Osteocyte (in vitro differentiated cells): ENCODE data around the gene LRRC1. TPM values are rescaled to one million over a fixed set of nuclear protein-coding genes. Genes with fewer than 3 reads are reported as not detected.

Experiments
- DNase-seq: peaks from one replicate; pipeline ENCODE4 v3.0.0; 2021; ENCODE audit warnings: mixed read lengths; ENCODE audit not compliant: unreplicated experiment; ENCODE audit errors: extremely low spot score
- H3K27ac Mint-ChIP-seq: one replicate; pipeline ENCODE4 v1.8.0; 2021; ENCODE audit warnings: mild to moderate bottlenecking, mixed read lengths; ENCODE audit not compliant: unreplicated experiment
- H3K27me3 Mint-ChIP-seq: one replicate; pipeline ENCODE4 v1.8.0; 2021; ENCODE audit warnings: mixed read lengths; ENCODE audit not compliant: unreplicated experiment
- H3K36me3 Mint-ChIP-seq: one replicate; pipeline ENCODE4 v1.8.0; 2021; ENCODE audit warnings: mixed read lengths; ENCODE audit not compliant: unreplicated experiment
- H3K4me1 Mint-ChIP-seq: one replicate; pipeline ENCODE4 v1.8.0; 2021; ENCODE audit warnings: mixed read lengths; ENCODE audit not compliant: unreplicated experiment
- H3K4me3 Mint-ChIP-seq: one replicate; pipeline ENCODE4 v1.8.0; 2021; ENCODE audit warnings: mild to moderate bottlenecking, moderate library complexity, mixed read lengths; ENCODE audit not compliant: unreplicated experiment
- H3K9me3 Mint-ChIP-seq: one replicate; pipeline ENCODE4 v1.8.0; 2021; ENCODE audit warnings: mixed read lengths; ENCODE audit not compliant: unreplicated experiment
- total RNA-seq: library from RNA; stranded (reverse); gene quantifications from 2 replicates; pipeline ENCODE4 v1.2.1, GENCODE V29; 2021
- TF ChIP-seq, protein P1 (sequence below): fragments of 200-600 bp; sonication (generic); IDR thresholded peaks from 2 replicates; pipeline ENCODE4 v1.5.0; 2021; ENCODE audit warnings: antibody characterized with exemption, mild to moderate bottlenecking, moderate library complexity

The LRRC1 gene
- total RNA-seq, 1 donor from 2014 or later: 7.4 TPM

DNA sequence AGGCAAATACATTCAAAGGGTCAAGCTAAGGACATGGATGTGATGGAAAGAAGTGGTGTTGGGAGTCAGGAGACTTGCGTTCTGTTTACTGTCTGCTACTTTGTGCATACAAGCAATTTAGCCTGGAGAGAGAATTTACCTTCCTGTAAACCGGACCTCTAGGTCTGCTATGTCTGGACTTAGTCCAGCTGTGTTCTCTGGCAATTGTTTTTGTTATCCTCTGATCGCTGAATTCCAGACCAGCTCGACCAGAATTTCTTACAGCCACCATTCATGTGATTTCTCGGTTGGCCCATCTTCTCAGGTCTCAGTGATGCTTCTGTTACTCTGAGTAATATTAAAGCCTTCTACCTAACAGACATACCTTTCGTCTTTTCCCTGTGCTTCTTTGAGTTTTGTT, 75.2 kb downstream of the LRRC1 start:
- TF ChIP-seq, protein P1, sequence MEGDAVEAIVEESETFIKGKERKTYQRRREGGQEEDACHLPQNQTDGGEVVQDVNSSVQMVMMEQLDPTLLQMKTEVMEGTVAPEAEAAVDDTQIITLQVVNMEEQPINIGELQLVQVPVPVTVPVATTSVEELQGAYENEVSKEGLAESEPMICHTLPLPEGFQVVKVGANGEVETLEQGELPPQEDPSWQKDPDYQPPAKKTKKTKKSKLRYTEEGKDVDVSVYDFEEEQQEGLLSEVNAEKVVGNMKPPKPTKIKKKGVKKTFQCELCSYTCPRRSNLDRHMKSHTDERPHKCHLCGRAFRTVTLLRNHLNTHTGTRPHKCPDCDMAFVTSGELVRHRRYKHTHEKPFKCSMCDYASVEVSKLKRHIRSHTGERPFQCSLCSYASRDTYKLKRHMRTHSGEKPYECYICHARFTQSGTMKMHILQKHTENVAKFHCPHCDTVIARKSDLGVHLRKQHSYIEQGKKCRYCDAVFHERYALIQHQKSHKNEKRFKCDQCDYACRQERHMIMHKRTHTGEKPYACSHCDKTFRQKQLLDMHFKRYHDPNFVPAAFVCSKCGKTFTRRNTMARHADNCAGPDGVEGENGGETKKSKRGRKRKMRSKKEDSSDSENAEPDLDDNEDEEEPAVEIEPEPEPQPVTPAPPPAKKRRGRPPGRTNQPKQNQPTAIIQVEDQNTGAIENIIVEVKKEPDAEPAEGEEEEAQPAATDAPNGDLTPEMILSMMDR: no peak
- no peak overlapping the region for H3K27ac Mint-ChIP-seq

DNA sequence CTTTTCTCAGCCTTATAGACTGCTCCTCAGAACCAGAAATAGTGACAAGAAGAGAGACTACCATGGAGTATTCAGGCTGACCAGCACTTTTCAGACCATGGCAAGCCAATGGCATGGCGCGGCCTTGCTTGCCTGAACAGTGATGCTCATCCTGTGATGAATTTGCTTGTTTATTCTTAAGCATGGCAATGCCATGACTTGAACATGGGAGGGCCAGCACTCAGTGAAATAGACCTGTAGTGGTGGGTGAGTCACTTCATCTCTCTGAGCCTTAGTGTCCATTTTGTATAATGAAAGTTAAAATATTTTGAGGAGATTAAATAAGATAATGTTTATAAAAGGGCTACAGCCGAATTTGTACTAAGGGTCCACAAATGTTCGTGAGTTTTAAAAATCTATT, 79.1 kb downstream of the LRRC1 start:
- TF ChIP-seq, protein P1: no peak
- Mint-ChIP-seq H3K4me1 (peaks cover 19% of the 10 kb centered on the region), H3K9me3 (peaks cover 6% of the 10 kb centered on the region), H3K27me3 (no peaks in the 10 kb centered on the region), H3K4me3 (no peak overlapping the region), H3K27ac (no peak overlapping the region), H3K36me3 (peaks cover 9% of the 10 kb centered on the region)
- no peak for DNase-seq

More for the DNA sequence above, 75.2 kb downstream of the LRRC1 start:
- Mint-ChIP-seq H3K36me3 (peaks cover 6% of the 10 kb centered on the region), H3K9me3 (no peaks in the 10 kb centered on the region), H3K4me3 (no peak overlapping the region), H3K27me3 (no peaks in the 10 kb centered on the region), H3K4me1 (peaks cover 25% of the 10 kb centered on the region)
- DNase-seq: no peak

DNA sequence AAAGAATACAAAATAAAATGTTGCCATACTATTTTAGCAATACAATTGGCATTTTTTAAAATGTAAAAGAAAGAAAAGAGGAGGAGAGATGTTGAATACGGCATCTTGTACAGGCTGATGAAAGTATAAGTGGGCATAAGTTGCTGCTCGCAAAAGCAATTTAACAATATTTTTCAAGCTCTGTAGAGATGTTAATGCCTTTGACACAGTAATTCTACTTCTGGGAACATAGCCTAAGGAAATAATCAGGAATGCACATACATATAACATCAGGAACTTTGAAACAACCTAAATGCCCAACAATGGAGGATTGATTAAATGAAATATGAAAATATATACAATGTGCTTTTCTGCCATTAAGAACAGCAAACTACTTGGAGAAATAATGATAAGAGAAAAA, 80.2 kb downstream of the LRRC1 start:
- Mint-ChIP-seq H3K36me3 (peaks cover 9% of the 10 kb centered on the region), H3K27ac (no peak overlapping the region)
- DNase-seq: no peak

DNA sequence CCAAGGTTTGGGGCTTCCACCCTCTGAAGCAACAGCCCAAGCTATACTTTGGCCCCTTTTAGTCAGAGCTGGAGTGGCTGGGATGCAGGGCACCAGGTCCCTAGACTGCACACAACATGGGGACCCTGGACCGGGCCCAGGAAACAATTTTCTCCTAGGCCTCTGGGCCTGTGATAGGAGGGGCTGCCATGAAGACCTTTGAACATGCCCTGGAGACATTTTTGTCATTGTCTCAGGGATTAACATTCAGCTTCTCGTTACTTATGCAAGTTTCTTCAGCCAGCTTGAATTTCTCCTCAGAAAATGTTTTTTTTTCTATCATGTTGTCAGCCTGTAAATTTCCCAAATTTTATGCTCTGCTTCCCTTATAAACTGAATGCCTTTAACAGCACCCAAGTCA, 82.3 kb downstream of the LRRC1 start:
- Mint-ChIP-seq H3K27me3 (no peaks in the 10 kb centered on the region), H3K27ac (no peak overlapping the region), H3K9me3 (peaks cover 6% of the 10 kb centered on the region), H3K36me3 (peaks cover 6% of the 10 kb centered on the region), H3K4me3 (no peak overlapping the region), H3K4me1 (peaks cover 4% of the 10 kb centered on the region)
- TF ChIP-seq, protein P1: no peak
- no peak for DNase-seq

More for the DNA sequence above, 80.2 kb downstream of the LRRC1 start:
- TF ChIP-seq, protein P1: no peak
- Mint-ChIP-seq H3K9me3 (peaks cover 6% of the 10 kb centered on the region), H3K4me1 (peaks cover 17% of the 10 kb centered on the region), H3K27me3 (no peaks in the 10 kb centered on the region), H3K4me3 (no peak overlapping the region)

DNA sequence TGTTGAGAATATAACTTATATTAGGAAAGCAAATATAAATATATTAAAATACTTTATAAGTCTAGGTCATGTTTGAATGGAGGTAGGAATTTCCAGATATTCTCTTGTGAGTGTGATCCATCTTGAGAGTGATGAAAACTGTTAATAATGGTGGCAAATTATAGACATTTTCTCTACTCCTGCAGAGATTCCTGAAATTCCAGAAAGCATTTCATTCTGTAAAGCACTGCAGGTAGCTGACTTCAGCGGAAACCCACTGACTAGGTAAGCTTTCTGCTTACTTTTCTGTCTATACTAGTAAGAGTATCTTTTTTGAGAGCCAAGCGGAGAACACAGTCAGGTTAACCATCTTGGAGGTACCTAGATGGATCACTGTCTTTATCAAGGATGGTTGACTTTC, 84.0 kb downstream of the LRRC1 start:
- Mint-ChIP-seq H3K36me3 (peaks cover 5% of the 10 kb centered on the region), H3K27ac (no peak overlapping the region), H3K9me3 (peaks cover 6% of the 10 kb centered on the region), H3K27me3 (no peaks in the 10 kb centered on the region), H3K4me1 (peaks cover 4% of the 10 kb centered on the region), H3K4me3 (no peak overlapping the region)
- TF ChIP-seq, protein P1: no peak
- DNase-seq: no peak
